GM19438 (cell line): ENCODE results near the gene NSMCE1.

Experiments
- ATAC-seq: cut with Tn5 transposase; IDR thresholded peaks from one replicate; pipeline ENCODE4 v1.9.1; 2021; ENCODE audit warnings: low read depth; ENCODE audit not compliant: unreplicated experiment

NSMCE1 gene

DNA sequence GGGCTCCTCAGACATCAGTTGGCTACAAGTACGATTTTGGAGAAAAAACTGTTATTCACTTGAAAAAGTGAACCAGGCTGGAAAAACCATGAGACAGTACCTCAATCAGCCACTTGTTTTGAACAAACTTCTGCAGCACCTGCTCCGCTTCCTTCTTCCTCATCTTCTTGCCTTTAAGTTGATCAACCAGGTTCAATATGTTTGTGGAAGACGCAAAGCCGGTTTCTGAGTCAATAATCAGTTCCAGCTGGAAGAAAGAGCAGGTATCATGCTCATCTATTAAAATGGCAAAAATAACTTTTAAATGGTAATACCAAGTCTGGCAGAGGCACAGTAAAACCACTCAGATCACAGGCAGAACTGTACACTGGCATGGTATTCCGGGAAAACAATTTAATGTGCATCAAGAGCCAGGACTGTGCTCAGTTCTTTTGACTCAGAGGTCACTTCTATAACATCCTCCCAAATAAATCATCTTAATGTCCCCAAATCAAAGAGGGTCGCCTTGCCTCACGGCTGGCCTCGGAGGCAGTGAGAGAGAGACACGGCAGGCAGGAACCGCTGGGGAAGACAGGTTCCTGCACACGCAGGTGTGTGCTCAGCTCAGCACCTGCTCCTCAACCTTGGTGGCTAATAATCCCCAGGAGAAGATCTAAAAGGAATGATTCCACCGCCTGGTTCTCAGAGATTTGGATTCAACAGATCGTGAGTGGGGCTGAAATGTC is 35.5 kb downstream of the NSMCE1 start:
- ATAC-seq, result no peak

DNA sequence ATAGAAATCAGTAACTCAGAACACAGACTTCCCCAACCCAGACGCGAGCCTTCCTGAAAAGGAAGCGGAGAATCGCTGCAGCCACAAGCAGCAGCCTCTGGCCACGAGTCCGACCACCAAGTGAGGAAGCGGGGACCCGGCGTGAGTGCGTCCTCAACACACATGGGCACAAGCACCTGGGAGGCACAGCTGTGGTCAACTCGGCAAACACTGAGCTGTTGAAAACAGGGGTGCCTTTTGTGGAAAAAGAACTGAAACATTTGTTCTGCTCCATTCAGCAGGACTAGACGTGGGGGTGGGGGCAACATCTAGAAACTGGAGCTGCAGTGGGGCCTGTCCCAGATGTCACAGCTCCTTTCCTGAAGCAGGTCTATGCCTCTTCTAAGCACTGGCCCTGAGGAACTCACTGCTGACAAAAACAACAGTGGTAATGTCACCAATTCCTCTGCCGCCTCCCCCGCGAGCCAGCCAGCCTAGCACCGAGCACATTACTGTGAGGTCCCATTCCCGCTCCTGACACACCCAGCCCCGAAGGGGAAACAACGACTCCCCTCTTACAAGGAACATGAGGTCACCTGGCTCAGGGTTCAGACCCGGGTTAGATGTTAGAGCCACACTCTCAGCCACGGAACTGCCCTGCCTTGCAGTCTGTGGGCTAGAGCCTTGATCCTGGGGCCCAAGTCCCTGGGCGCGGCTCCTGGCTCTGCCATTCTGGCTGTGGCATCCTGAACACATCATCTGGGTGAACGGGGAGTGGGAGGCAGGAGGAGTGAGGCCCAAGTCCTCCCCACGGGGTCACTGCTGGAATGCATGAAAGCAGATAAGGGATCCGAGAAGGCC is 36.3 kb downstream of the NSMCE1 start:
- peak; percentile 73 for ATAC-seq

DNA sequence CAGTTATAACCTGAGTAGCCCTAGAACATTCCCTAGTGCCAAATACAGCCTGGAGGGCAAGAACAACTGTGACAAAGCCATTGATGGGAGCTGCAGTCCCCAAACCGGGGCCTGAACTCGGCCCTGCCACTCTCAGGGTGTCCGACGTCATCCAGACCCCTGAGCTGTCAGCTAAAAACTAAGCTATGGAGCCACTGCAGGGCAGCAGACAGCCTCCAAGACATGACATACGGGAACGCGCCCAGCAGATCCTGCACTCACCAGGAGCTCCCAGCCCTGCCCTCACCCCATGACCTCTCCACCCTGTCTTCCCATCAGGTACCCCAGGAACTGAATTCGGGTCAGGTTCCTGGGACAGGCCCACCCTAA is 36.9 kb downstream of the NSMCE1 start:
- ATAC-seq, result no peak

DNA sequence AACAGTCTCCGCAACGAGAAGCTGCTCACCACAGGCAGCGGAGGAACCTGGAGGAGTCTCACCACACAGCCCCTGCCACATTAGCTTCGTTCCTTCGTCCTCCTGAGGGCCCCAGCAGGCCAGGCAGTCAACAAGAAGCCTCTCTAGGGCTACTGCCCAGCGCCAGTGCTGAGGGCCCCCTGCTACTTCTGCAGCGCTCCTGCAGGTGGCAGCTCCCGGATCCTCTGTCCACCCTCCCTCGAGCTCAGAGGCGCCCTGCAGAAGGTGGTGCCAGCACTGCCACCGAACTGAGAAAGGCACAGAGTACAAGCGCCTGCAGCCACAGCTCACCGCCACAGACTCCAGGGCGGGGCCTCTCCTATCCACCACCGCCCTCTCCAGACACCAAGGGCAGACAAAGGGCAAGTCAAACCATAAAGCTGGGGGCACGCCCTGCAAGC is 38.0 kb downstream of the NSMCE1 start:
- ATAC-seq, result no peak

DNA sequence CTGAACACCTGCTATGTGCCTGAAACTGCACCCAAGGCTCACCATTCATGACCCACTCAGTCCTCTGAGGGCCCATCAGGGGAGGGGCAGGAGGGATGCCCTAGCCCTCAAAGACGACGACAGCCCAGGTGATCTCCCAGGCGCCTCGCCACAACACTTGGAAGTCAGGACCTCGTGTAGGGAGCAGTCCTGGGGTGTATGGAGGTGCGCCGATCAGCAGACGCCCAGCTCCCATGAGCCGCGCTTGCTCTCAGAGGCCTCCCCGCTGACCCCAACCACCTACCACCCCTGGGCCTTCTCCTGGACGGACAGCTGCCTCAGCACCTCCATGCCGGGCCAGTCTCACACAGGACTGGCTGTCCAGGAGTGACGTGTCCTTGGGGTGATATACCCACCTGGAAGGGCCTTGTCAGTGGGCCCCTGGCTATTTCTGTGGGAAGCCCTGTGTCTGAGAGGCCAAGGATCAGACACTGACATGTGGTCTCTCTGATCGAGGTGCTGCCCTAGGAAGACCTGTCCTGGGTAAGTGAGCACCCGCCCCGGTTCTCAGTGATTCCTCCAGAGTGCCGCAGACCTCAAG is 38.6 kb downstream of the NSMCE1 start:
- no peak for ATAC-seq

DNA sequence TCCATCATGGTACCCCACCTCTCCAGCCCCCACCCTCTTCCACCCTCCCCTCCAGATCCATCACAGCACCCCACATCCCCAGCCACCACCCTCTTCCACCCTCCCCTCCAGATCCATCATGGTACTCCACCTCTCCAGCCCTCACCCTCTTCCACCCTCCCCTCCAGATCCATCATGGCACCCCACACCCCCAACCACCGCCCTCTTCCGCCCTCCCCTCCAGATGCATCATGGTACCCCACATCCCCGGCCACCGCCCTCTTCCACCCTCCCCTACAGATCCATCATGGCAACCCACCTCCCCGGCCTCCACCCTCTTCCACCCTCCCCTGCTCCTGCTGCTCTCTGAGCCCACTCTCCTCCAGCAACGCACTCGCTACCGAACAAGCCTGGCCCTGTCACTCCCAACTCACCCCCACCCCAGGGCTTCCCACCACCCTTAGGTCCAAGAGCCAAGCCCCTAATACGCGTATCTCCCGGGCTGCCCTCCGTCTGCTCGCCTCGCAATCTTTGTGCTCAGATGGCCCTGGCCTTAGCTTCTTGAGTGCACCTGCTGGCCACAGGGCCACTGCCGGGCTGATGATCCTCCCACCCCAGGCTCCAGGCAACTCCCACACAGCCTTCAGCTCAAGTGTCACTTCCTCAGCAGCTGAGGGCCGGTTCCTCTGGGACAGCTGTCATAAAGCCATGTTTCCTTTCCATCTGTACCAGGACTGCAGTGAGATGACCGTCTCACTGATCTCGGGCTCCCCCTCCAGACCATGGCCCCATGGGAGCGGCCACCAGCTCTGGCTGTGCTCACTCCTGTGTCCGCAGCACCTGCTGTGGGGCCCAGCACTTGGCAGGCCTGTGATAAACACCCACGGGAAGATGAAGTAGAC is 39.7 kb downstream of the NSMCE1 start:
- ATAC-seq, result no peak

DNA sequence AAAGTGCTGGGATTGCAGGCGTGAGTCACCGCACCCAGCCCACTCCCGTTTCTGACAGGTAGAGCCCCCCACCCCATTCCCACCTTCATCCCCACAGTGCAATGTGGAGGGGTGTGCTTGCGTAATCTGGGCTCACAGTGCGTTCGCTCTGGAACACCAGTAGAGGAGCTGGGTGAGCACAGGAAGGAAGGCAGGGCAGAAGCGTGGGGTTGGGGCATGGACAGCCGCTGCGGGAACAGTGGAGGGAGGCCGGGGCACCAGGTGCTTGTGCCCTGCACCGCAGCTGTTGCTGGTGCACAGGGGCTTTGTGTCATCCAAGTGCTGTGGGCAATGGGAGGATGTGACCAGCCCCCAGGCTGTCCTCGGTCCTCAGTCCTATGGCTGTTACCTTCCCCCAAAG is 40.5 kb downstream of the NSMCE1 start:
- ATAC-seq, result no peak

DNA sequence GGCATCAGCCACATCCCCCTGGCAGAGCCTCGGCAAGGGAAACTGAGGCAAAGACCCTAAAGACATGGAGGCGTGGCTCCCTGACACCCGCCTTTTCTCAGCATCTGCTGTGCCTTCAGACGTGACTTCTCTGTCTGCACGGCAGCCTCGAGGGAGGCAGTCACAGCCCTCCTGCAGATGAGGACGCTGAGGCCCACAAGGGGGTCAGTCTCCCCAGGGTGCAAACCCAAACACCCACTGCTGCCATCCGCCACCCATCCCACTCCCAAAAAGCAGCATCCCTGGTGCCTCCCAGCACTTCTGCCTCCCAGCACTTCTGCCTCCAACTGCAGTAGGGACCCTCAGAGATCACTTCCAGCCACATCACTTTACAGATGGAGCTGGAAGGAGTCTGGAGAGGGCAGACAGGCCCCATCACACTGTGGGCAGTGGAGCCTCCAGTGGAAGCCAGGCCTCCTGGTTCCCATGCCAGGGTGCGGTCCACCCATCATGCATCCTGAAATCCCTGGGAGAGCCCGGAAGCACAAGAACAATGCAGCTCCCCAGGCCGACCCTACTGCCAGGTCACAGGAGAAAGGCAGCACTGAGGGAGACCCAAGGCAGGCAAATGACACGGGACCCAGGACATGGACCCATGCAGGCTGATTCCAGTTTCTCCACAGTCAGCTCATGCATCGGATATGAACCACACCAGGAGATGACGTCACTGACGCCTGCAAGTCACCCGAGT is 41.4 kb downstream of the NSMCE1 start:
- ATAC-seq, result no peak

DNA sequence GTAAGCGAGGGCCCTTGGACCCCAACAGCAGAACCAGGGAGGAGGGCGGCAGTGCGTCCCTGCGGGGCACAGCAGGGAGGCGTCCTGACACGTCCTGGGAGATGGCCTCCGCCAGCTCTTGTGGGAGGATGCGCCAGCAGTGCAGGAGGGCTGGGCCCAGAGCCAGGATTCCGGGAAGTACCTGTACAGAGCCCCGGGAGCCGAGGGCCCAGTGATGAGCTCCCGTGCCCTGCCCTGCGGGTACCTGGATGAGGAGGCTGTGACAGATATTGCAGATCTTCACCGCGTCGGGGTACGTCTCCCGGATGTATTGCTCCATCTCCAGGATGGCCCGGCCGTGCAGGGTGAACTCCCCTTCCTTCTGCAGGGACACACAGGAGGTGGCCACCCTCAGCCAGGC is 42.1 kb downstream of the NSMCE1 start:
- no peak for ATAC-seq

DNA sequence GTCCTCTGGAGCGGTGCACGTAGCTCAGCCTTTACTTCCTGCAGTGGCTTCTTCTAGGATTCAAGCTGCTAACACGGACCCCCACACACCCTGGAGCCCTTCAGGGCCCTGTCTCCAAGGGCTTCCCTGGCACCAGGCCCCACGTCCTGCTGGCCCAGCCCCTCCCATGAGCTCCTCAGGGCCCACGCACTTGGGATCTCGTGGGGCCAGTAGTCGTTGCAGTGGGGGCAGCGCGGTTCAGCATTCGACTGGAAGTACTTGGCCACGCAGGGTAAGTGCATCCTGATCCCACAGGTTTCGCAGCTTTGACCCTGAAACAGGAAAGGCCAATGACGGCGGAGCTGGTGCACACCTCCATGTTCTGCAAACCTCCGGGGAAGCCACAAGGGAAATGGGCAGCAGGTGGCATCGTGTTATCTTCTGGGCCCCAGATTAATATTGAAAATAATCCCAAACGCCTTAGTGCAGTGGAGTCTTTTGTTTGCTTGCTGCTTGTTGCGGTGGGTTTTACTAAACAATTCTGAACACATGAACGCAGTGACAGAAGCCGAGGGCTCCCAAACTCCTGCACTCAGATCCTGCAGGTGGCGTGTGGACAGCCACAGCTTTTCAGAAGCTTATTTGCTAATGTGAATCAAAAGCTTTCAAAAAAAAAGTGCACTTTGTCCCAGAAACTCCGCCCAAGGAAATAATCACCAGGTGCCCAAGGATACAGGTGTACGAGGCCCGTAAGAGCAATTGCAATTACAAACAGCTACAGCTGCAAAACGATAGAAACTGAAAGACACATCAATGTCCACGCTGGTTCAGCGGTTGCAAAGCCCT is 42.8 kb downstream of the NSMCE1 start:
- no peak for ATAC-seq

DNA sequence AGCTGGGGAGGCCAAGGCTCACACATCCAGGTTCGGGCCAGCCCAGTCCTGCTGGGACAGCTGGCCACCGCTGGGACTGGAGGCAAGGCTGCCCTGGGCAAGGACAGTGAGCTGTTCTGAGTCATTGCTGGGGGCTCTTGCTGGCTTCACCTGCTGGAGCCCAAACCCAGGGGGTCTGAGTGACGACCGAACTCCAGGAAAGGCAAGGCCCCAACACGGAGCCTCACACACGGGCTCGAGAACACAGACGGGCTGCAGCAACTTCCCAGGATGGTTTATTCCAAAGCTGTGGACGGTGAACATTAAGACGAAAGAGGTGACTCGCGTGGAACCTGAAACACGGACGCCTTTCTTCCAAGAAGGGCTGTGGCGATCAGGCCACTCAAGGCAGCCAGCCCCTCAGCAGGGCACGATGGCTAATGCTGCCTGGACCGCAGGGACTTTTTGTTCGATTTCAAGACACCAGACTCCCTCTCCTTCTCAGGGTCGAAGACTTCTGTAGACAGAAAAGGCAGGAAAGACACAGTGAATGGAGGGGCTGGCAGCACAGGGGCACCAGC is 43.8 kb downstream of the NSMCE1 start:
- no peak for ATAC-seq

DNA sequence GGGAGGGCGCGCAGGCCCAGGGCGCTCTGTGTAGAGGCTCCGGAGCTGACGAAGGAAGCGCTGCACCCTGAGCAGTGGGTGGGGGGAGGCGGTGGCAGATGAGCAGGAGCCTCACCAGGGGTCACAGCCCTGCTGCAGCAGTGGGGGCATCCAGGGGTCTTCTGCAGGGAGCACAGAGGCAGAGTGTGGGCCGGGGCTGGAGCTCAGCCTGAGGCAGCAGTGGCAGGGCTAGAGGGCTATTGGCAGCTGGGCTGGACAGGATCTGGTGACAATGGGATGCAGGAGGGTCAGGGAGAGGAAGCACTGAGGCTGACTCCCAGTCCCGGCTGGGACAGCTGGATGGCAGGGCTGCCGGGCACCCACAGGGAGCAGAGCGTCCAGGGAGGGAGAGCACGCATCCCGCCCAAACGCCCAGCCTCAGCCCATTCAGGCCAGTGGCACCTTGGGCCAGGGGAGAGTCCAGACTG is 44.3 kb downstream of the NSMCE1 start:
- ATAC-seq, result no peak

DNA sequence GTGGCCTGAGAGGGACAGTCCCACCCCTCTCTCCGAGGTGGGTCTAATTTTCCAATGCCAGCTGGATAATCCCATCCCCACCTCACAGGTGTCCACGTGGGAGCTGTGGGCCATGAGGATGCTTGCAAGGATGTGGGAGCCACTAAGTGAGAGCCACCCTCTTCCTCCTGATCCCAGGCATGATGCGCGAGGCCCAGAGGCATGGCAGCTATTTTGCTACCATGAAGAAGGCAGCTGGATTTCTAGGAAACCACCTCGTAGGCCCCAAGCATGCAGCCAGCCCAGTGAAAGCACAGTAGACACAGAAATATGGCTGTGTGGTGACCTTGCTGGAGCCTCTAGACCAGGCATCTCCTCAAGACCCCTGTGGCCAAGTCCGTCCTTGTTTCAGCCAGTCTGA is 44.9 kb downstream of the NSMCE1 start:
- no peak for ATAC-seq

DNA sequence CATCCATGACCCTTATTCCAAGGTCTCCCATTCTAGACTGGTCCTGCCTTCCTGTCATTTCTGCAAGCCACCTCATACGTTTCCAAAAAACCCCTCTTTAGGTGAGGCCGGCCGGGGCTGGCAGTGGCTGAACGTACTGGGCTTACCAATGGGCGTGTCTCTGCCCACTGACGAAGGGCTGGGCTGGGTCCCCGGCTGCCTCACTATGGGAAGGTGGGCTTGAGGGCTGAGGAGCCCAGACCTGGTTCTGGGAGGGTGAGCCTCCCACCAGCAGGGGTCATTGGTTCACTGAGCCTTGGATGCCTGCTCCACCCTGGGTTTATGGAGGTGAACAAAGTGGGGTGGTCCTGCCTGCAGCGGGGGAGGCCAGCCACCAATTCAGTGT is 45.4 kb downstream of the NSMCE1 start:
- no peak for ATAC-seq

DNA sequence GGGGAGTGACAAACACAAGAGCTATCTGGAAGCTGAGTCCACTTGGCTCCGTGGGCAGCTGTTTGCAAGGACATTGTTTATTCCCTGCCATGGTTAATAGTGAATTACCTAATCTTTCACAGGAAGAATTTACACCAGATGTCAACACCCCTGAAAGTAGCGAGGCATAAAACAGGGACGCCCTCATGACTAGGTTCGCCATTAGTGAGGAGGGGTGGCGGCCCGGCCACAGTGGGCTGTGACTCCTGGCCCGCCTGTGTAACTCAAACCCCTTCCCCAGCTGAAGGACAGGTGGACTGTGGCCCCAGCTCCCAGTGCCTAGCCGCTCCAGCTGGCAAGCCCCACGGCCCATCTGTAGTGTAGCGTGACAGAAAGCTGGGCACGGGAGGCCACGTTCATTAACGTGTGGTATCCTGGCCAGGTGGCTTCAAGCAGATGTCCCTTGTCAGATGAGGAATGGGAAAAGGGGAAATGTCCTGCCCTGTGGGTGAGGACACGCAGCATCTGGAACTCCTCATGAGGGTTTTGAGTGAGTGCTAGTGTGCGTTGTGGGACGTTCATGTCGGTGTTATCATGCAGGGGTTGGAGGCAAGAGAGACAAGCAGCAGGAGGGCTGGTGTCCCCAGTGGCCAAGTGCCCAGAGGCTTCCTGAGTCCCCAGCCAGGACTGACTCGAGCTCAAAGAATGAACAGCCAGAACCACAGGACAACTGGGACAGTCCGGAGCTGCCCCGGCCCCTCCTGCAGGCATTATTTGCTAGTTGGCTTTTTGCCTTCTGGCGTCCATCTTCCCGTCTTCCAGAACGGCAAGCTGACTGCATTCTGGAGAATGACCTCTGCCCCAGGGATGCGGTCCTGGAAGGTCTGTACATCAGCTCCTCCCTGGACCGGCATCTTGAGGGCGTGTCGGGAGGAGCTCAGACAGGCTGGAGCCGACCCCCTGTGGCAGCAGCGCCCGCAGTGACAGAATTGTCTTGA is 46.0 kb downstream of the NSMCE1 start:
- ATAC-seq, result no peak

DNA sequence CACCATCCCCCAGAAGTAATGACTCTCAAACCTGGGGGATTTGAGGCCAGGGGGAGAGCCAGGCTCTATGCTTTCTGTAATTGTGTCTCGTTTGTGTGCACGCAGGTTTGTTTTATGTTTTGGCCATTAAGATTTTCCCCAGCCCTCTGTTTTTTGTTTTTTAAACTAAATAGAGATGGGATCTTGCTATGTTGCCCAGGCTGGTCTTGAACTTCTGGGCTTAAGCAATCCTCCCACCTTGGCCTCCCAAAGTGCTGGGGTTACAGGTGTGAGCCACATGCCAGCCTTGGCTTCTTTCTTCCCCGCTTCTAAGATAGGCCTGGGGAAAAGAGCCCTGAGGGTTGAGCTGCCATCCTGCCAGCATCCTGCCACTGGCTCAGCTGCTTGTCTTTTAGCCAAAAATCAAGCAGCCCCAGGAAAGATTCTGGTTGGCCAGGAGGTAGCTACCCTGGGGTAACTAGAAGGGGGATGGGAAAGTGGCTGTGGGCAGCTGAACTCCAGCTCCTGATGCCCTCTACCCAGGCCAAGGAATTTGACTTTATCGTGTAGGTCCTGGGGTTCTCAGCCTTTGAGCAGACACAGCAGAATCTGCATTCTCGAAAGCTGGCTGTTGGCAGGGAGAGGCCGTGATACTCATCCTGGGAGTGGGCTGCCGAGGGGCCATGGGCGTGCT is 46.9 kb downstream of the NSMCE1 start:
- ATAC-seq, result no peak

DNA sequence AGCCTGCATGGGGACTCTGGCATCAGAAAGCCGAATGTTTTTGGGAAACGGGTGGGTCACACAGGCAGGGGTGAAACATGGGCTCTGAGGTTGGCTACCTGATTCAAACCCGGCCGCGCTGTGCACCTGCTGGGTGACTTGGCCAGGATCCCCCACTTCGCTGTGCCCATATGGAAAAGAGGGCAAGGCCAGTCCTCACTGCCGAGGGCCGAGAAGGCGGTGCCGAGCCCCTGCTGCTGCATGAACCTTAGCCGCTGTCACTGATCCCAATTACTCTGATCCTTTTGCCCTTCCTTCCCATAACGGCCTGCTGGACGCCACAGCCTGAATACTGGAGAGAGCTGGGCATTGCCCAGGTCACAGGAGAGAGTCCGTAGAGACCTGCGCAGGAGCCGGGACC is 47.6 kb downstream of the NSMCE1 start:
- ATAC-seq, result no peak
